Left lobe of liver (tissue), 2 donors: ENCODE data around the gene LUZP1. TPM values are rescaled to one million over a fixed set of nuclear protein-coding genes. Genes with fewer than 3 reads are reported as not detected.

Source experiments
- ATAC-seq: fragments of 200-7000 bp; cut with Tn5 transposase; one replicate; pipeline ENCODE4 v1.9.1; 2020; ENCODE audit warnings: mild to moderate bottlenecking, moderate library complexity
- DNase-seq: peaks from one replicate; pipeline ENCODE4 v3.0.0-alpha.2; 2020; ENCODE audit warnings: low spot score
- total RNA-seq: library from RNA; stranded (reverse); gene quantifications from one replicate; pipeline ENCODE4 v1.2.1, GENCODE V29; 2021
- donor health status: DM: no; HTN: no; CAD: no; lungs with moderate emphysema.
- donor health status: DM: no; HTN: yes; CAD: no.

The LUZP1 gene
- total RNA-seq, 1 donor from 2014 or later, result 5.6 TPM

DNA sequence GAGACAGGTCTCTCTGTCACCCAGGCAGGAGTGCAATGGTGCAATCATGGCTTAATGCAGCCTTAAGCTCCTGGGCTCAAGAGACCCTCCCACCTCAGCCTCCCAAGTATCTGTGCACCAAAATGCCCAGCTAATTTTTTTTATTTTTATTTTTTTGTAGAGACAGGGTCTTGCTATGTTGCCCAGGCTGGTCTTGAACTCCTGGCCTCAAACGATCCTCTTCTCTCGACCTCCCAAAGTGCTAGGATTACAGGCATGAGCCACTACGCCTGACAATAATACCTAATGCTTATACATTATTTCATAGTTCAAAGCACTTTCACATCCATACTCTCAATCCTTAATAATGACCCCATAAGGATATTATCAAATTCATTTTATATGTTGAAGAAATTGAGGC, 48.3 kb downstream of the LUZP1 start:
- ATAC-seq (no peak), DNase-seq (no peak)

DNA sequence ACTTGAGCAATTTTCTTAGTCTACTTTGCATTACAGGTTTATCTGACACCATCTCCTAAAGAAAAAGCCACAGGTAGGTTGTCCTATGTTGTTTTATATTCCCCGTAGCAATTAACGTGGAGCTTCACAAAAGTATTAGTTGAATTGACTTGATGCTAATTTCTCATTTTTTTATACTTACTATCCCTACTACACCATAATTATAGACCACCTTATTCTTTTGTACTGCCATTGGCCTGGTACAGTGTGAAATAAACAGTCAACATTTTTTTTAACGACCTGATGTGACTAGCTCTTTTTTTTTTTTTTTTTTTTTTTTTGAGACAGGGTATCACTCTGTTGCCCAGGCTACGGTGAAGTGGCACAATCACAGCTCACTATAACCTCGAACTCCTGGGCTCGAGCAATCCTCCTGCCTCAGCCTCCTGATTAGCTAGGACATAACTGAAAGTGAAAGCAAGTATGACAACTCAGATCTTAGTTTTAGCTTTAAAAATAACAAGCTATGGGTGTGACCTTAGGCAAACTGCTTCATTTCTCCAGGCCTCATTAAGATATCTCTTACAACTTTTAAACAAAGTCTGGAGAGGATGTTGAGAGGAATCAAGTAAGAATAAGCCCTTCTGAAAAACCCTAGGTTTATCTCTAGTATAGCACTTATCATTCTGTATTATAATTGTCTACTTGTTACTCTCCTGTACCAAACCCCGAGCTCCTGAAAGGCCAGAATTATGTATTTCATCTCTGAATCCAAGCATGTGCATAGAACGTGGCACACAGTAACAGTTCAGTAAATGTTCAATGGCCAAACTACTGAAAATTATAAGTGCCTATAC, 49.5 kb downstream of the LUZP1 start:
- ATAC-seq (peak; percentile 43), DNase-seq (no peak)

DNA sequence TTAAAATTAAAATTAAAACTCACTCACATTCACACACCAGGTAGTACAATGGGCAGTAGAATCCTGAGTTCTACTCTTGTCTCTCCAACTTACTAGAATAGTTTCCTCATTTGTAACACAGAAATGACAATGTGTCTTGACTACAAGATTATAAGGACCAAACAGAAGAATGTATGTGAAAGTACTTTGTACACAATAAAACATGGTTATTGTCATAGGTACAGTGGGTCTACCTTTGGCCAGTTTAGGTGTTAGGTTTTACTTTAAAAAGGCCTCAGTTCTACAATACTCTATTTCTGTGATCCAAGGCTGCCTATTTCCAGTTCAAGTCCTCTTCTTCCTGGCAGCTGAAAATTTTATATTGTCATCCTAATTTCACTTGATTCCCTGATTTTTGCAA, 50.2 kb downstream of the LUZP1 start:
- ATAC-seq, result no peak

DNA sequence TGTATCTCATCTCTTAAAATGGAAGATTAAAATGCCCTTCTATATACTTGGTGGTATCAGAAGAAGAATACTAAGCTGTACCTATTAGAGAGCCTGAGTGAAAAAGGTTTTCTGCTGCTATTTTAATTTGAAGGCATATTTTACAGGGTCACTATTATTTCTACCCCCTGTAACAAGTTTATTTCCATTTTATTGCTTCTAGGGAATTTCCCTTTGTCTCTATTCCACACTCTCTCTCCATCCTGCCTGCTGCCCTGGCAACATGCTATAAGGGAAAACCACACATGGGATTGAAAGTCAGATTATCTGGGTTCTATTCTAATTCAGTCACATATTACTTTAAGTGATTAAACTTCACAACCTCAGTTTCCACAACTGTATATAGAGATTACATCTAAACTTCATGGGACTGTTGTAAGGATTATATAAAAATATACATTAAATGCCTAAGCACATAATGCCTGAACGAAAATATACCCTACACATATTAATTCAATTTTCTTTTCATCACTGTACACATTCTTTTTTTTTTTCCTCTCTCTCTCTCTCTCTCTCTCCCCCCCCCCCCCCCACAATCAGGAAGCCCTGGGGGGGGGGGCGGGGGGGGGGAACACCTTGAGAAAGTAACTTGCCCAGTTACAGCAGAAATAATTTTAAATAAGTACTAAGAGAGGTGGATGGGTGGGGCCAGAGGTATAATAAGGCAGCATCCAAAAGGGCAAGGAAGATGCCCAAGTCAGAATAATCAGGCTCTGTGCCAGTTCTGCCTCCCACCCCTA, 51.5 kb downstream of the LUZP1 start:
- ATAC-seq (no peak), DNase-seq (no peak)

More for the DNA sequence above, 50.2 kb downstream of the LUZP1 start:
- DNase-seq, result no peak

DNA sequence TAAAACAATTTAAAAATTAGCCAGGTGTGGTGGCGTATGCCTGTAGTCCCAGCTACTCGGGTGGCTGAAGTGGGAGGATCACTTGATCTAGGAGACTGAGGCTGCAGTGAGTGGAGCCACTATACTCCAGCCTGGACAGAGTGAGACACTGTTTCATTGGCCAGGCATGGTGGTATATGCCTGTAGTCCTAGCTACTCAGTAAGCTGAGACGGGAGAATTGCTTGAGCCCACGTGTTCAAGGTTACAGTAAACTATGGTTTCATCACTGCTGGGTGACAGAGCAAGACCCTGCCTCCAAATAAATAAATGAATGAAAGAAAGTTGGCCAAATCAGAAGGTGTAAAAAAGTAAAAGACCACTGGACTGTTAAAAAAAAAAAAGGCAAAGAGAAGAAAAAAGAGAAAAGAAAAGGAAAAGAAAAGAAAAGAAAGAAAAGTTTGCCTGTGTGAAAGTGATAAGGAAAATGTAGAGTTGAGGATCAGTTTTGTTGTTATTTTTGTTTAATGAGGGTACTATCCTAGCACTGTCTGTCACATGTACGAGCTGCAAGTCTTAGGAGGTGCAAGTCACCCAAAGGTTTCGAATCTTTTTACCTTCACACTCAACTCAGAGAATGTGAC, 52.3 kb downstream of the LUZP1 start:
- DNase-seq, result no peak
- ATAC-seq, result no peak

DNA sequence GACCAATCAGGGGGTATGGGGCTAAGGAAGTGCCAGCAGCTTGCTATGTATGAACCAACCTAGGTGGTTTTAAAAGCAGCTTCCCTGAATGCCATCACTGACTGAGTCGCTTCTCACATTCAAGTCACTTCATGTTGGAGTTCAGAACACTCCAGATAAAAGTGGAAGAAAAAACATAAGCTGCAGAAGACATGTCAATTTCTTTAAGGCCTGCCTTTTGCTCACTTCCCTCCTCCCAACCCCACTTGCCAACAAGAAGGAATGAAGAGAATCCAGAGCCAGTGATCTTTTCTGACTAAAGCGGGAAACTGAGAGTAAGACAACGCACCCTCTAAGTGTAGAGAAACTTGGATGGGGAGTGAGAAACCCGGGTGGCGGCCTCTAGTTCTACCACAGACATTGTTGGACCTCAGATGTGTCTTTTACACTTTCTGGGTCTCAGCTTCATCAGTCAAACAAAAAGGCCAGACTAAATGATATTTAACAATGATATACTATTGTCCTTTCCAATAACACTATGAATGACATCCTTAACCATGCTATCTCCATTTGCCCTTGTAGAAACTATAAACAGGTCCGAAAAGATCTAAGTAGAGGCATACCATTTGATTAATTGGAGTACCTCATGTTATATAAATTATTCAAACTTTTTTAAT, 54.1 kb downstream of the LUZP1 start:
- no peak for DNase-seq

DNA sequence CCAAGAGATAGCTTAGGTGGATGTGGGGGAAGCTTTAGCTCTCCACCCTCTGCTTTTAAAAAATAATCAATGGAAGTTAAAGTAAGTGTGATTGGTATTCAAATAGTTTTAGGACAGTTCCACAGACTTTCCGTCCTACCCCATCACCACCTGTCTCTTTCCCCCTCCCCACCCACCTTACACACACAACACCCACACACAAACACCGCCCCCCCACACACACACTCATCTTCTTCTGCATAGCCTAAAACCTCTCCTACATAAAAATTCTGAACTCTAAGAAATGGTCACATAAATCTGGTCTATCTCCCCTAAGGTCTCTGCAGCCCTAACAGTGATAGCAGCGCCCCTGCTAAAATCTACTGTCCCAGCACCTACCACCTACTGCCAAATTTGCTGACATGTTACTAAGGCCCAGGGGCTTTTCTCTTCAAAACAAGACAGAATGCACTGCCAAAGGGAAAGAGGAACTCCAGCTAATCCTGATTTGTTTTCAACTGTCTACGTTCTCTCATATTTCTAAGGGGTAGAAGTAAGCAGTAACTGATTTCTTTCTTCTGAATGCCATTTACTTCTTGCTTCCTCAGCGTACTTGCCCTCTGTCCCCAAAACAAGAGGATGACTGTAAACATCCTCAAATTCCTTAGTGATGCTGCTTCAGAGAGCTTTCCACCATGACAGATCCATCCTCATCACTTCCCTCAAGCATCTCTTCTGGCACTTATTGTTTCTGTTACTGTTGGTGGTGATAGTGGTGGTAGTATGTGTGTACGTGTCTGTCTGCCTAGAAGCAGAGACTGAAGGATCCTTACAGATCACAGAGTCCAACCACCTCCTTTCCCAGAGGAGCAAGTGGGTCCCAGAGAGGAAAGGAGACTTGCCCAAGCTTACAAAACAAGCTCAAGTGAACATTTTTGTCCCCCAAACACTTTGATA, 56.8 kb downstream of the LUZP1 start:
- ATAC-seq (no peak), DNase-seq (no peak)

More for the DNA sequence above, 54.1 kb downstream of the LUZP1 start:
- no peak for ATAC-seq

DNA sequence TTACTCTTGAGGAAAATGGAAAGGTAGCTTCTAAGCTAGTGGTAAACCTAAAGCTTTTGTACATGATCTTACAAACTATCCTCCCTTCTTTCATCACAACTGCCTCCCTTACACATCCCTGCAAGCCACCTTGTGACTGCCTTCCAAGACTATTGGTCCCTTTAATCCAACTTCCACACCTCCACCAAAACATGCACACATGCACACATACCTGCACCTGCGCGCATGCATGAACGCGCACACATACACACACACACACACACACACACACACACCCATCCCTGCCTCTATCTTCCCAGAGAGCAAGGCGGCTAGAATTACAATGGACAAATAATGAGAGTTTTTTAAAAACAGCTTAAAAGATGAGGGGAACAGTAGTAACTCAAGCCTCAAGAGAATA, 58.3 kb downstream of the LUZP1 start:
- ATAC-seq, result no peak
- no peak for DNase-seq

DNA sequence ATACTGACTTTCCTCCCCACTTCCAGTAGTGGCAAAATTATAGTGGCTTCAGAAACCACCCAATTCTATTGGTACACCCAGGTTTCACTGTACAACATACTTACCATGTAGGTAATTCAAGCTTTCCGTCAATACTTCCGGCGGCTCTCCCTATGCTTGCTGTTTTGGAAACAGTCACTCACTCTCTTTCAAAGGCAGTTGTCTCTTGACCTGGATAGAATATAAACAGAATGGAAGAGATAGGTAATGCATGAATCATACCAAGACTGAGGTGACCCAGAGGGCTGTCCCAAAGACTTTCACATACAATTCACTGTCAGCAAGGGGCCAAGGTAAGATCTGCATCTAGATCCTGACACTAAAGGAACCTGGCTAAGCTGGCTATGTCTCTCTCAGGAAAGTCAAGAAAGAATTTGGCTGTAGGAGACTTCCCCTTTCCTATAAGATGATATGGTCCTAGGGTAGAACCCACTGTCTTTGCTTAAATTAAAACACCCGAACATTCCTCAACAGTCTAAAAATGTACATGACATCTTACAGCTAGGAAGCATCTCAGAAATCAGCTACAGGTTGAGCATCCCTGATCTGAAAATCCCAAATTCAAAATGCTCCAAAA, 59.6 kb downstream of the LUZP1 start:
- DNase-seq (no peak), ATAC-seq (no peak)

DNA sequence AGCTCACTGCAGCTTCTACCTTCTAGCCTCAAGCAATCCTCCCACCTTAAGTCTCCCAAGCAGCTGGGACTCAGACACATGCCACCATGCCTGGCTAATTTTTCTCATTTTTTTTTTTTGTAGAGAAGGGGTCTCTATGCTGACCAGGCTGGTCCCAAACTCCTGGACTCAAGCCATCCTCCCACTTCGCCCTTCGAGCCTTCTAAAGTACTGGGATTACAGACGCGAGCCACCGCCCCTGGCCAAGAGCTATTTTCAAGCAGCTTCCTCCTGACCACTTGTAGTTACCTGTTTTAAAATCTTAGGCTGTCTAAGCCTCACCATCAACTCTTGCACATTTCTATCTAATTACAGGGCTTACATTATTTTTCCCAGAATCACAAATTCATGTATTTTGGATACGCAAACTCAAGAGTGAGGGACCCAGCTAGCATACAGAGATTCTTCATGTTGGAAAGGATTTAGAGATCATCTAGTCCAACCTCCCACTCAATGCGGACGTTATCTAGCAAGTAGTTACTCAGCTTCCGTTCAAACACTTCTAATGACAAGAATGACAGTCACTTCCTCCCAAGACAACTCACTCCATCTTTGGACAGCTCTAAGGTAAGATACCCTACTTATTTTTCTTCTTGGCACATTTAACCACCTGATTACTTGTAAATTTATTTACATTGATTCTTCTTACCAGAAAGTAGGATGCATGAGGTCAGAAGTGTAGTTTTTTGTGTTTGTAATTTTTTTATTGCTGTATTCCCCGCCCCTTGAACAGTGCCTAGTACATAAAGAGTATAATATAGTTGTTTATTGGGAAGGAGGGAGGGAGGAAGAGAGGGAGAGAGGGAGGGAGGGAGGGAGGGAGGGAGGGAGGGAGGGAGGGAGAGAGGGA, 65.4 kb downstream of the LUZP1 start:
- no peak for ATAC-seq
- DNase-seq, result no peak

DNA sequence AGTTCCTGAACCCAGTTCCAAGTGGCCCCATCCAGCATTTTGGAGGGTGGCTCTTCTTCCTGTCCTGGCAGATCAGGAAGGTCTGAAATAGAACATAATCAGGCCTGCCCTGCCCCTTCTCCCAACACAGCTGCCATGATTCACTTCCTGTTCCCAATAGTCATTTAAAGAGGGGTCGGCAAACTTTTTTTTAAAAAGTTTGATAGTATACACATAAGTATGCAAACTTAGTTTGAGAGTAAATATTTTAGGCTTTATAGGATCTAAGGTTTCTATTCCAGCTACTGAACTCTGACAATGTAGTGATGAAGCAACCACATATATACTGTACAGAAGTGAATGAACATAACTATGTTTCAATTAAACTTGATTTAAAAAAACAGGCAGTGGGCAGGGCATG, 66.4 kb downstream of the LUZP1 start:
- DNase-seq, result no peak
- ATAC-seq, result no peak

DNA sequence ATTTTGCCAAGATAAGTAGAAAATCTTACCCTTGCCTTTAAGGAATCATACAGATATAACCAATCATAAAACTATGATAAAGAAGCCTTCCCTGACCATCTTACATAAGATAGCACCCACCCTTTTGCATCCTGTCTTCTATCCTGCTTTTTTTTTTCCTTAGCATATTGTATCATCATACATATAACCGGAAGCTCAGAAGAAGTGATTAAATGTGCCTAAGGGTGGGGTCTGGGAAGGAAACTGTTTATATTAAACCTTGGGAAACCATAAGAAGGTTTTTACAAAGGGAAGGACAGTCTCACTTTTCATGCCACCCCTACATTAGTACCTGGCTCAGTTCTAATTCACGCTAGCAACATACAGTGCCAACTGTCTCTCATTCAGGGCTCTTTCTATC, 66.8 kb downstream of the LUZP1 start:
- DNase-seq (no peak), ATAC-seq (no peak)

DNA sequence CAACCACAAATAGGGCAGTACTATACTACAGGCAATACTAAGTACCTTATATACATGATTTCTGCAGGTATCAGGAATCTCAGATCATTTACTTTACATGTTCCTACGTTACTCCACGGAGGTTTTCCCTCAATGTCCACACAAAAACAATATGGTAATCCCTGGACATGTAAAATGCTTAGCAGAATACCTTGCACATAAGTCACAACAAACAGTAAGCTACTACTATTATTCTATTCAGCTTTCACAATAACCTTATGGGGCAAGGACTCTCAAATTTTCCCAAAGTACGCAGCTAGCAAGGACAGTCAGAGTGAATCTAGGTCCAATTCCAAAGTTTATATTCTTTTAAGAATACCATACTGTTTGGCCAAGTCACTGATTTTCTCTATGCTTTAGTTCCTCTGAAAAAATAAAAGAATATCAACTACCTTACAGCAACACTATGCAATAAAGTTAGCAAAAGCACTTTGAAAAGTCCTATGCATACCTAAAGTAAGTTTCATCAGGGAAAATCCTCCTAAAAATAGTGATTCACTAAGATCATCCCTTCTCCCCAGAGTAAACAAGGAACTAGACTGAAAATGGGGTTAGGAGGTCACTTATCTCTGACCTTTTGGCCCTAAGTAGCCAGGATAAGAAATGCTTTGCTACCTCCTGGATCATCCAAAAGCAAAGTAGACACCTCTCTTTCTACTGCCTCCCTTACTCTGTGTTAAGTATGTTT, 67.4 kb downstream of the LUZP1 start:
- ATAC-seq (no peak), DNase-seq (no peak)

DNA sequence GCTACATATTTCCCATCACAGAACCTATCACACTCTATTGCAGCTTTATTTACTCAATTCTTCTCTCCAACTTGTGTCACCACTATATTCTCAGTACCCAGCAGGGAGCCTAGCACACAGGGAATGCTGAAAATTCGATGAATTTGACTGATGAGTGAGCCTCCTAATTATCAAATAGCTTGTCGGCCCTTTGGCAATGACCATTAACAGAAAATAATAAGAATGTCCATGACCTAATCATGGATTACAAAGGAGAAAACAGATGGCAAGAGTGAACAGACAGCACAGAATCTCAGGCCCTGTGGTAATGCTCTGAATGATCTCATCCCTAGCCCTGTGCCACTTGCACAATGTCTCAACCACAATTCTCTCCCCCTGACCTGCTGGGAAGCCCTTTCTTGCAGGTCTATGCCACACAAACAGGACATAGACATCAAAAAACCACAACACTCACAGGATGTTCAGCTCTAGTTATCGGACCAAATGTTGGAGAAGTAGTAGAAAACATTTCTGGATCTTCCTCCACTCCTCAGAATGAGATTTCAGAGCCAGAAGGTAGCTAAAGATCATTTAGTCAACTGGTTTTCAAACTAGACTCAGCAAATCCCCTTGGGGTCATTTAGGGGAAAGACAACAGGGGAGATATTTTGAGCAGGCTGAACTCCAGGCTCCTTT, 68.4 kb downstream of the LUZP1 start:
- no peak for DNase-seq
- ATAC-seq, result no peak

DNA sequence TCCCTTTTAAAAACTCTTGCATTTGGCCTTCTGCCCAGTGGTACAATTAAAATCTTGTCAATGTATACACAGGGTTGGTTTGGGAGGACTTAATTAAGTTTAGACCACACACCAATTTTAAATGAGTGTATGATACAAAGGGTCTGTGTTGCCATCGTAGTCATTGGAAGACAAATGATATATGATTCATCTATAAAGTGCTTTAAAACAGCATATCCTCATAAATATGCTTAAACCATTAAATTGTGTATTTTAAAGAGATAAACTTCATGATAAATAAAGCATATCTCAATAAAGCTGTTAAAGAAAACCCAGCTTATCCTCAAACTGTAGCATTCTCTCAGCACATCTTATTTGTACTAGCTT, 69.5 kb downstream of the LUZP1 start:
- ATAC-seq, result no peak
- DNase-seq, result no peak

DNA sequence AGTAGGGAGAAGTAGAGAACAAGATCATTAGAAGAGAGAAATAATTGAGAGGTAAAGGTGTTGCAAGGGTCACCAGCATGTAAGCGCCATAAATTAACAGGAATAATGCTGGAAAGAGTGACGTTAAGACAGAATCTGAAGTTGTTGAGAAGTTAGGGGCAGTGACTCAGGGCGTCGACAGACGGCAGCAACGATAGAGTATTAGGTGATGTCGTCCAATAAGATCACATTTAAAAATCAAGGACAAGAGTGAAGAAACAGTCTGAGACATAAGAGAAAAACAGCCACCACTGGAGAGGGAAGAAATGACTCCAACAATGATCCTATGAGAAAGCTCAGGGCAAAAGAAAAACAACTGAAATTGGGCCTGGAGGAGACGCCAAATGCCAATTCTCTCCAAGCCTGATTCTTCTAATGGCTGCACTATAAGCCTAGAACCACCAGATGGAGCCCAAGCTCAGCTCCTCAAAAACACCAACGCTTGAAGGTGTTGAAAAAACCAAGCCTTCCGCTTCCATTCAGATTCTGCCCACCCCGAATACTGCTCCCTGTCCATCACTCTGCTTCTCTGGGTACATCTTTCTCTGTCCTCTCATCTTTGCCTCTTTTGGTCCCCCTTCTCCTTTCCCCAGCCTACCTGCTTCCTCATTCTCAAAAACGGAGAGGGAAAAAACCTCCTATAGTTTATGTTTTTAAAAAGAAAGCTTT, 70.0 kb downstream of the LUZP1 start:
- ATAC-seq, result peak; percentile 95
- peak; percentile 62 for DNase-seq

DNA sequence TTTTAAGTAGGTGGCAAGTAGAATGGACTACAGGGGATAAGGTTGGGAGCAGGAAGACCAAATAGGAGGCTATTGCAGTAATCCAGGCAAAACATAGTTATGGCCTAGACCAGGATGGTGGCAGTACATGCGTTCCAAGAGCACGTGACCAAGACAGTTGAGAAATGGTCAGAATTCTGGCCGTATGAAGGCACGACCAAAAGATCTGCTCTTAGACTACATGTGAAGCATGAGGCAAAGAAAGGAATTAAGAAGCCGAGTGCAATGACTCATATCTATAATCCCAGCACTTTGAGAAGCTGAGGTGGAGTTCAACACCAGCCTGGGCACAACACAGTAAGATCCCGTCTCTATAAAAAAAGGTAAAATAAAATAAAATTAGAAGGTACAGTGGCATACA, 71.3 kb downstream of the LUZP1 start:
- ATAC-seq, result no peak
- DNase-seq, result no peak
